Peyer's patch (tissue), 4 donors: Measurements from ENCODE around the gene PSMG2. TPM values are rescaled to one million over a fixed set of nuclear protein-coding genes. Genes with fewer than 3 reads are reported as not detected.

Experiments used
- DNase-seq, 3 donors: peaks; one replicate each; pipeline ENCODE4 v3.0.0-alpha.2; 2017 to 2019
- H3K27ac ChIP-seq, 4 donors: fragments of 200-600 bp; sonication (generic); one replicate each; pipeline ENCODE4 v1.5.1; 2016 to 2019
- H3K27me3 ChIP-seq, 2 donors: fragments of 200-600 bp; sonication (generic); one replicate each; pipeline ENCODE4 v1.5.1; 2019
- H3K36me3 ChIP-seq, 3 donors: fragments of 200-600 bp; sonication (generic); one replicate each; pipeline ENCODE4 v1.5.1; 2016 to 2019
- H3K4me1 ChIP-seq, 4 donors: fragments of 200-600 bp; sonication (generic); one replicate each; pipeline ENCODE4 v1.5.1; 2016 to 2019
- H3K4me3 ChIP-seq, 4 donors: fragments of 200-600 bp; sonication (generic); 1 replicate in 3 of 4; 2 replicates in 1 of 4; pipeline ENCODE4 v1.5.1; 2016 to 2019; ENCODE audit warnings: mild to moderate bottlenecking in 1 of 4
- H3K9me3 ChIP-seq, 4 donors: fragments of 200-600 bp; sonication (generic); one replicate each; pipeline ENCODE4 v1.5.1; 2016 to 2019; ENCODE audit warnings: mild to moderate bottlenecking in 1 of 4
- POLR2A ChIP-seq, 2 donors: fragments of 450-650 bp; IDR thresholded peaks; one replicate each; pipeline ENCODE4 v1.5.1; 2017; ENCODE audit warnings: antibody characterized with exemption in 2 of 2, mild to moderate bottlenecking in 2 of 2, moderate library complexity in 2 of 2
- small RNA-seq, 2 donors: library from RNA; depleted of rRNA; stranded (forward); fragments of <200 nt; gene quantifications; one replicate each; pipeline ENCODE3, GENCODE V24; 2016
- total RNA-seq, 4 donors: library from RNA; depleted of rRNA; stranded (reverse); fragments of >200 nt; gene quantifications; one replicate each; pipeline ENCODE4 v1.1.0, GENCODE V29; 2016
- TF ChIP-seq, protein P1 (sequence below), 6 experiments: fragments of 450-650 bp in 4 of 6; fragments of 200-600 bp in 2 of 6; sonication (generic) in 1 of 6; IDR thresholded peaks; one replicate each; pipeline ENCODE4 v1.5.1; 2017 to 2019; ENCODE audit warnings: antibody characterized with exemption in 6 of 6, mild to moderate bottlenecking in 3 of 6, moderate library complexity in 1 of 6

The PSMG2 gene
- total RNA-seq, 4 donors from 2014 or later: 49.2 to 55.3 (median 51.2) TPM

DNA sequence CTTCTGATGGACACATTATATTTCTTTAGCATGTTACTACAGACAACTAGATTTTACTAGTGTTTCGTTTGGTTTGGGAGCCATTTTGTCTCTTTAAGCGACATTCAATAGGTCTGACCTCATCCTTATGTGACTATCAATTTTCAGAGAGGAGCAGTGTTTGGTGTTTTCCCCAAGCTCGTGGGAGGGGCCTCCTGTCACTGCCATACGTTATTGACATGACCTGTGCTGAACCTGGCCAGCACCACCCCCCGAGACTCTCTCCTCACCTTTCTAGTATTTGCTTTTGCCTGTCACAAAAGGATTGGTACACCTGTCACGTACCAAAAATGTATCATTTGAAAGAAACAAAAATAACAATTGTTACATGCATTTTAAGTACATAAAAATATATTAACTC is 69.3 kb downstream of the PSMG2 start:
- DNase-seq: no peak
- H3K9me3 ChIP-seq: no peaks in the 10 kb centered on the region
- H3K27ac ChIP-seq: no peak overlapping the region
- H3K36me3 ChIP-seq: no peaks in the 10 kb centered on the region
- no peak overlapping the region for H3K4me3 ChIP-seq
- H3K27me3 ChIP-seq: no peaks in the 10 kb centered on the region
- no peaks in the 10 kb centered on the region for H3K4me1 ChIP-seq
- TF ChIP-seq POLR2A (IDR thresholded peaks at IDR 0.05): no peak
- TF ChIP-seq, protein P1, sequence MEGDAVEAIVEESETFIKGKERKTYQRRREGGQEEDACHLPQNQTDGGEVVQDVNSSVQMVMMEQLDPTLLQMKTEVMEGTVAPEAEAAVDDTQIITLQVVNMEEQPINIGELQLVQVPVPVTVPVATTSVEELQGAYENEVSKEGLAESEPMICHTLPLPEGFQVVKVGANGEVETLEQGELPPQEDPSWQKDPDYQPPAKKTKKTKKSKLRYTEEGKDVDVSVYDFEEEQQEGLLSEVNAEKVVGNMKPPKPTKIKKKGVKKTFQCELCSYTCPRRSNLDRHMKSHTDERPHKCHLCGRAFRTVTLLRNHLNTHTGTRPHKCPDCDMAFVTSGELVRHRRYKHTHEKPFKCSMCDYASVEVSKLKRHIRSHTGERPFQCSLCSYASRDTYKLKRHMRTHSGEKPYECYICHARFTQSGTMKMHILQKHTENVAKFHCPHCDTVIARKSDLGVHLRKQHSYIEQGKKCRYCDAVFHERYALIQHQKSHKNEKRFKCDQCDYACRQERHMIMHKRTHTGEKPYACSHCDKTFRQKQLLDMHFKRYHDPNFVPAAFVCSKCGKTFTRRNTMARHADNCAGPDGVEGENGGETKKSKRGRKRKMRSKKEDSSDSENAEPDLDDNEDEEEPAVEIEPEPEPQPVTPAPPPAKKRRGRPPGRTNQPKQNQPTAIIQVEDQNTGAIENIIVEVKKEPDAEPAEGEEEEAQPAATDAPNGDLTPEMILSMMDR (IDR thresholded peaks at IDR 0.05): no peak

DNA sequence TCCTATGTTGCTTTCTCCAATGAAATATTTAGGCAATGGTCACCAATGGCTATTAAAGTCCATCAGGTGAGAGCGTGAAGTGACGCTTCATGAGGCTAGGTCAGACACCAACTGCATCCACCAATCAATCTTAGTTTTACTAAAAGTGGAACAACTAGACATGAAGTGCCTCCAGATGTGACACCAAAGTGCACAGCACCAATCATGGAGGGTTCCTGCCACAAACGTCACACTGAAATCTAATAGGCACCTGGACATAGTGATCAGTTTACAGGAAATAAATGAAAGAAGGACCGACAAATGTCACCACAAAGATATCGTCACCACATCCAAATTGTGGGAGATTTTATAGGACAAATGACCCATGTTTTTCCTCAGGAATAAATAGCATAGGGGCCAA is 70.5 kb downstream of the PSMG2 start:
- Histone ChIP-seq H3K27ac (no peak overlapping the region), H3K4me3 (no peak overlapping the region), H3K9me3 (no peaks in the 10 kb centered on the region), H3K27me3 (no peaks in the 10 kb centered on the region), H3K36me3 (no peaks in the 10 kb centered on the region), H3K4me1 (no peaks in the 10 kb centered on the region)
- no peak for DNase-seq
- no peak for TF ChIP-seq POLR2A (IDR thresholded peaks at IDR 0.05)
- TF ChIP-seq, protein P1 (IDR thresholded peaks at IDR 0.05): no peak

DNA sequence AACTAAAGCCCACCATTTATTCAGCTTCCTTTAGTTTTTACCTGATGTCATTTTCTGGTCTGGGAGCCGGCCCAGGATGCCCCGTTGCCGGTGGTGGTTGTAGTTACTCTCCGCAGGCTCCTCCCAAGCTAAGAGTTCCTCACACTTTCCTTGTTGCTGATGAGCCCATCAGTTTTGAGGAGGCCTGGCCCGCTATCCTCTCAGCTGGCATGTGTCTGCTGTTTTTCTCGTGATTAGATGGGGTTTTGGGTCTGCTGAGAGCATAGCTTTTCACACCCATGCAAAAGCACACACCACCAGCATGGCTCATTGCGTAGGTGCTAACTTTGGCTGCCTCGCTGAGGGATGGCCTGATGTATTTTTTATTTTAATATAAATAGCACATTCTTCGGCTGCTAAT is 72.1 kb downstream of the PSMG2 start:
- no peak for DNase-seq

More for the DNA sequence above, 72.1 kb downstream of the PSMG2 start:
- Histone ChIP-seq H3K27me3 (no peaks in the 10 kb centered on the region), H3K4me3 (no peak overlapping the region), H3K4me1 (no peaks in the 10 kb centered on the region), H3K9me3 (no peaks in the 10 kb centered on the region), H3K27ac (no peak overlapping the region), H3K36me3 (no peaks in the 10 kb centered on the region)
- TF ChIP-seq, protein P1 (IDR thresholded peaks at IDR 0.05): no peak
- no peak for TF ChIP-seq POLR2A (IDR thresholded peaks at IDR 0.05)

Small RNA genes lying within 50 kb of the gene (small RNA-seq; reads per million reads assigned to genes)
- gene RF00019: 0 reads per million in 2 donors

Other genes with a start within 250 kb of the PSMG2 start
- gene SPIRE1, start 44.9 kb upstream of the PSMG2 start, total RNA-seq: 10 to 100 TPM in 1 of 4 donors, 1 to 10 TPM in 3; 4.7 to 49.5 (median 7.1) TPM
- gene CEP76, start 319 bp upstream of the PSMG2 start, total RNA-seq: 10 to 100 TPM; 11.5 to 28.2 (median 15.5) TPM
- gene PTPN2, start 181.2 kb downstream of the PSMG2 start, total RNA-seq: 10 to 100 TPM; 28.9 to 43.7 (median 29.3) TPM
- gene SEH1L, start 245.0 kb downstream of the PSMG2 start, total RNA-seq: 10 to 100 TPM; 18.6 to 38.0 (median 25.3) TPM